Measurements from ENCODE around the gene SLC2A5.

DNA sequence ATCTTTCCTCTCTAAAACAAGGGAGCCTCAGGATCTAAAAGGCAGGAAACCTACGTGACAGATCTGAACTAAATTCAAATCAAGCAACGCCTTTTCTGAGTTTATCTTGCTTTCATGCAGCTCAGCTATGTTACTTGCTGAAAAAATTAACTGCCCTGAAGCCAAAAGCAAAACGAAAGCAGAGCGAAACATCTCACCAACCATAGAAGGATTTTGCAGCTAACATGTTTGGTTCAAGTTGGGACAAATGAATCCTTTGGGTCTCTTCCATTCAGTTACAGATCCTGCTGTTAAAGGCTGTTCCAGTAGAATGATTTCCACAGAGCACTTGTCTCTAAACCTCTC is 482 bp downstream of the SLC2A5 start:
- no peak for TF ChIP-seq POLR2A (IDR thresholded peaks at IDR 0.05)
- TF ChIP-seq, protein P1, sequence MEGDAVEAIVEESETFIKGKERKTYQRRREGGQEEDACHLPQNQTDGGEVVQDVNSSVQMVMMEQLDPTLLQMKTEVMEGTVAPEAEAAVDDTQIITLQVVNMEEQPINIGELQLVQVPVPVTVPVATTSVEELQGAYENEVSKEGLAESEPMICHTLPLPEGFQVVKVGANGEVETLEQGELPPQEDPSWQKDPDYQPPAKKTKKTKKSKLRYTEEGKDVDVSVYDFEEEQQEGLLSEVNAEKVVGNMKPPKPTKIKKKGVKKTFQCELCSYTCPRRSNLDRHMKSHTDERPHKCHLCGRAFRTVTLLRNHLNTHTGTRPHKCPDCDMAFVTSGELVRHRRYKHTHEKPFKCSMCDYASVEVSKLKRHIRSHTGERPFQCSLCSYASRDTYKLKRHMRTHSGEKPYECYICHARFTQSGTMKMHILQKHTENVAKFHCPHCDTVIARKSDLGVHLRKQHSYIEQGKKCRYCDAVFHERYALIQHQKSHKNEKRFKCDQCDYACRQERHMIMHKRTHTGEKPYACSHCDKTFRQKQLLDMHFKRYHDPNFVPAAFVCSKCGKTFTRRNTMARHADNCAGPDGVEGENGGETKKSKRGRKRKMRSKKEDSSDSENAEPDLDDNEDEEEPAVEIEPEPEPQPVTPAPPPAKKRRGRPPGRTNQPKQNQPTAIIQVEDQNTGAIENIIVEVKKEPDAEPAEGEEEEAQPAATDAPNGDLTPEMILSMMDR (IDR thresholded peaks at IDR 0.05 in 8 of 11, conservative IDR thresholded peaks at IDR 0.05 in 3 of 11) = no peak

All from spleen (tissue), 7 donors.